AG10803 (cell line): ENCODE results near the gene FLVCR2.

Experiments used
- DNase-seq: peaks from one replicate; pipeline ENCODE4 v3.0.0; 2010; ENCODE audit warnings: low read depth
- H3K4me3 ChIP-seq: 2 replicates; pipeline ENCODE4 v1.5.1; 2011; ENCODE audit warnings: mild to moderate bottlenecking, low read length, control low read depth
- TF ChIP-seq, protein P1 (sequence below): conservative IDR thresholded peaks from 2 replicates; pipeline ENCODE4 v1.5.1; 2011; ENCODE audit warnings: mild to moderate bottlenecking, low read length, control low read depth, inconsistent platforms

FLVCR2 gene

DNA sequence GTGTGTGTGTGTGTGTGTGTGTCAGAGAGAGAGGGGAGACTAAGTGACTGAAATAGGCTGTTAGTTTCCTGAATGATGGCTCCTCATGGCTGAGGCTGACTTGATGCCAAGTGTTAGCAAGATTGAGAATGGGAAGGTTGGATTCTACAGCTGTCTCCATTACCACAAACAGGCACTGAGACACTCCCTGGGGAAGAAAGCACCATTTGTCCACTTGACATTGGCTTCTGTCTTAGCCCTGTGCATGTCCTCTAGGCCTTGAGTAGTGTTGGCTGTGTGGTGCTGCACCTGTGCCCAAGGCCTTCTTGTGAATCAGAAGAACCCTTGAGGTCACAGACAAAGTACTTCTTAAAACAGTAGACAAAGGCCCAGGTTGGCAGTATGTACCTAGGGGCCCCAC lies 66.6 kb downstream of the FLVCR2 start:
- TF ChIP-seq, protein P1, sequence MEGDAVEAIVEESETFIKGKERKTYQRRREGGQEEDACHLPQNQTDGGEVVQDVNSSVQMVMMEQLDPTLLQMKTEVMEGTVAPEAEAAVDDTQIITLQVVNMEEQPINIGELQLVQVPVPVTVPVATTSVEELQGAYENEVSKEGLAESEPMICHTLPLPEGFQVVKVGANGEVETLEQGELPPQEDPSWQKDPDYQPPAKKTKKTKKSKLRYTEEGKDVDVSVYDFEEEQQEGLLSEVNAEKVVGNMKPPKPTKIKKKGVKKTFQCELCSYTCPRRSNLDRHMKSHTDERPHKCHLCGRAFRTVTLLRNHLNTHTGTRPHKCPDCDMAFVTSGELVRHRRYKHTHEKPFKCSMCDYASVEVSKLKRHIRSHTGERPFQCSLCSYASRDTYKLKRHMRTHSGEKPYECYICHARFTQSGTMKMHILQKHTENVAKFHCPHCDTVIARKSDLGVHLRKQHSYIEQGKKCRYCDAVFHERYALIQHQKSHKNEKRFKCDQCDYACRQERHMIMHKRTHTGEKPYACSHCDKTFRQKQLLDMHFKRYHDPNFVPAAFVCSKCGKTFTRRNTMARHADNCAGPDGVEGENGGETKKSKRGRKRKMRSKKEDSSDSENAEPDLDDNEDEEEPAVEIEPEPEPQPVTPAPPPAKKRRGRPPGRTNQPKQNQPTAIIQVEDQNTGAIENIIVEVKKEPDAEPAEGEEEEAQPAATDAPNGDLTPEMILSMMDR = no peak
- no peak overlapping the region for H3K4me3 ChIP-seq
- DNase-seq = no peak

DNA sequence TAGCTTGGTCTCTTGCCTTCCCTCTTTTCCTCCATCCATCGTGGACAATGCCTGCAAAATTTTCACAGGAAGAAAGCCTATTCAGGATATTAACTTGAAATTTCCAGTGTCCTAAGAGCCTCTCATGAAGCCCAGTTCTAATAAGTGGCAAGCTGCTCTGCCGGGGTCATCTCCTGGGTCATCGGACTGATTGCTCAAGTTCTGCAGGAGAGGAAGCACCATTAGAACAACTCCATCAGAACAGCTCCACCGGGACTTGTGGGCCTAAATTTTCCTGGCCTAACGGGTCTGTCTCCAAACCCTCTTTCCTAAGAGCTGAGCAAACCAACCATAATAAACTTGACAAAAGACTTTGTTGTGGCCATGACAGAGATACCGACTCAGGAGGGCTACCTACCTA lies 68.3 kb downstream of the FLVCR2 start:
- no peak overlapping the region for H3K4me3 ChIP-seq
- DNase-seq = no peak
- TF ChIP-seq, protein P1 = no peak

DNA sequence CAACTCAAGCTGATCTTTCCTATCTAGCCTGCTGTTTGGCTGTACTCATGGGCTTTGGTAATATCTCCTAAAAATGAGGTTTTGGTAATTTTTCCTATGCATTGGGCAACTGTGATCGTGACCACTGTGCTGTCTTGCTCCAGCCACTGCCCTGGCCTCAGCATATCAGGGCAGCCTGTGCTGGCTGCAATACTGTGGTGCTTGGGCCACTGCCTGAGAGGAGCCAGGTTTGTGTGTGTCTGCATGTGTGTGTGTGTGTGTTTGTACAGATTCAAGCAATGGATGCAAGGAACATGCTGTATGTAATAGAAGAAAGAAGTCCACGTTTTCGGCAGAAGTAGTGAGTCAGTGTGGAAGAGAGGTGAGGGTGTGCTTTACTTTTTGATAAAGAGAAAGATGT lies 69.2 kb downstream of the FLVCR2 start:
- peak; percentile 26 for DNase-seq
- TF ChIP-seq, protein P1 = no peak

DNA sequence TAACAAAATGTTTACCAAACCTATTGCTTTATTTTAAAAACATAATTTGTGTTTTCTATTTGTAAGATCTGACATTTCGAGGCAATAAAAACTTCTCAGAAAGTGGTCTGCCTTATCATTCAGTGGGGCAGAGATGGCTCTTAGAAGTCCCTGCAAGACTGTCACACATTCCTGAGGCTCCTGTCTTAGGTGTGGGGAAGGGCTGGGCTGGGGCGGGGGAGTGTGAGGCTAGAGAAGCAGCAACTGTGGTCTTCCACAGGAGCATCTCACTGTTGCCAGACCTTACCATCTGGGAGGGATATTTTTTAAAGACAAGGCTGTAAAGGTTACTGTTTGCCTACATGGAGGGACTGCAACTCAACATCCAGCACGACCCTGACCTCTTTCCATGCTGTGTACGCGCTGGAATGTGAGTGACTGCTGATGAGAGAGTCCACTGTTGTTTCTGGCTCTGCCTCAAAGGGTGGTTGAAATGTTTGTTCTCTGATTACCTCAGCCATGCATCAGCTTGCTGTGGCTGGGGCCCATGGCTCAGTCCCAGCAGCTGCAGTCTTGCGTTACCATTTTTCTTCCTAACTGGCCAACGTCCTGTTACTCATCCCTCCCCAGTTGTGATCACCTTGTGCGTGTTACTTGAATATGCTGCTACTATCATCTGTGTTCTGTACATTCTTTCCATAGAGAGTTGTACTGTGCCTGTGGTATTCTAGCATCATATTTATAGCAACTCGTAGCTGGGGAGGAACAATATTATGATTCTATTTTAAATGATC lies 69.8 kb downstream of the FLVCR2 start:
- DNase-seq = peak; percentile 78
- no peak overlapping the region for H3K4me3 ChIP-seq
- TF ChIP-seq, protein P1 = no peak

More for the DNA sequence above, 69.2 kb downstream of the FLVCR2 start:
- H3K4me3 ChIP-seq = no peak overlapping the region

DNA sequence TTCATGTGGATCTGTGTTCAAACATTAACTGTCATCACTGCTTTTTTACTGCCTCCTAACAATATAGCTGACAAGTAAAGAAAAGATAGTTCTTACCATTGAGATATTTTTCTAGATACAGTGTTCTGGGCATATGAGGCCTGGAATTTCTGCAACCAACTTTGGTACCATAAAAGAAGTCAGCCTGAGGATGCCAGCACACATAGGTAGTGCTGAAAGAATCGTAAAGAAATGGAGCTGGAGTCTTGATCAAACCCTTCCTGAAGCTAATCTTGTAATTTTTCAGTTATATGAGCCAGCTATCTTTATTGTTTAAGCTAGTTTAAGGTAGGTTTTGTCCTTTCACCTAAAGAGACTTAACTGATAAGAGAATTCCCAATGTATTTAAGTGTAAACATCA lies 70.9 kb downstream of the FLVCR2 start:
- TF ChIP-seq, protein P1 = no peak
- DNase-seq = no peak
- no peak overlapping the region for H3K4me3 ChIP-seq

DNA sequence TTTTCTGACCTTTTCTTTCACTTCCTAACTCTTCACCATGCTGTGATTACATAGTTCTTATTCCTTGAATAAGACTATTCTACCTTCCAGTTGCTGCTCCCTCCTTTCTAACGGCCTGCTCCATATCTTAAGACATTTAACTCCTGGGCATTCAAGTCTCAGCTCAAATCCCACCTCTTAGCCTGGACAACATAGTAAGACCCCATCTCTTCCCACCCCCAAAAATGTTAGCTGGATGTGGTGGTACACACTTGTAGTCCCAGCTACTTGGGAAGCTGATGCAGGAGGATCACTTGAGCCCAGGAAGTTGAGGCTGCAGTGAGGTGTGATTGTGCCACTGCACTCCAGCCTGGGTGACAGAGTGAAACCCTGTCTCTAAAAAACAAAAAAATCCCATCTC lies 71.4 kb downstream of the FLVCR2 start:
- TF ChIP-seq, protein P1 = no peak
- no peak for DNase-seq
- H3K4me3 ChIP-seq = no peak overlapping the region

DNA sequence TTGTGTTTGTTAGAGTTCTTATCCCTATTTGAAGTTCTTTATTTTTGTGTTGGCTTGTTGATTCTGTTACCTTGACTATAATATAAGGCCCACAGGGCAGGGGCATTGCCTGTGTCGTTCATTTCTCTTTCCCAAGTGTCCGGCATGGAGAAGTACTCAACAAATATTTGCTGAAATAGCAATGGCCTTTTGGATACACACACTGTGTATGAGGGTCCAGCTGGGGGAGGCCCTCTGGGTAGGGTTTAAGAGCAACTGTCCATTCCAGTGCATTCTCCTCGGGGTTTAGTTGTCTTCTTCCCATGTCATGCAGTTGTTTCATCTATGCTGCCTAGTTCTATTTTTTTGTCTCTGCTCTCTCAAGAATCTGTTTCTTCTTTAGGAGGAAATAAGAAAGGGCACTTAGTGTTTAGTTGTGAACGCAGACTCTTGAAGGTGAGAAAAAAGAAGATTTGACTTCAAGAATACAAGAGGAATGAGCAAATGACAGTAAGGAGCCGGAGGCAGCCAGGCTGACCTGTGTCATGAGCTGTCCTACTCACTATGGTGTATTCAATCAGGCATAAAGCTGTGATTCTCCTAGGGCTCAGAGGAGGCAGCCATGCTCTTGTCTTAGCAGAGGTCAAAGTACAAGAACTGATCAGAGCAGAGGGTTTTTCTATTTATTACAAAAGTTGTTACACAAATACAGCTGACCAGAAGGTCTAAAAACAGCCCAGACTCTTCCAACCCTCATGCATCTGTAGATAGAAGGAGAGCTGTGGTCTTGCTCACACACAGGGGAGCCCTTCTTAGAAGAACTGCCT lies 72.0 kb downstream of the FLVCR2 start:
- TF ChIP-seq, protein P1 = no peak
- H3K4me3 ChIP-seq = no peak overlapping the region
- no peak for DNase-seq
